GM18498 (cell line): ENCODE data around the gene SUSD4.
"Not testable (repeated sequence)": the region's sequence is repeated elsewhere in the genome, so short reads cannot be mapped to it uniquely, and the experiment has no call there.

Source experiments
- ATAC-seq: cut with Tn5 transposase; IDR thresholded peaks from one replicate; pipeline ENCODE4 v1.9.1; 2021; ENCODE audit warnings: mild to moderate bottlenecking, moderate library complexity; ENCODE audit not compliant: unreplicated experiment

The SUSD4 gene

GRCh38 chr1:223299553-223299952 lies 64.4 kb downstream of the SUSD4 start:
- no peak for ATAC-seq

GRCh38 chr1:223298701-223299100 lies 65.3 kb downstream of the SUSD4 start:
- no peak for ATAC-seq

- no peak for ATAC-seq
Measured at GRCh38 chr1:223297800-223298199, 66.2 kb downstream of the SUSD4 start.

GRCh38 chr1:223291796-223292195 lies 72.2 kb downstream of the SUSD4 start:
- no peak for ATAC-seq

- no peak for ATAC-seq
Measured at GRCh38 chr1:223290397-223290796, 73.6 kb downstream of the SUSD4 start.

- ATAC-seq, result no peak
Measured at GRCh38 chr1:223289621-223290020, 74.4 kb downstream of the SUSD4 start.

GRCh38 chr1:223288826-223289225 lies 75.2 kb downstream of the SUSD4 start:
- ATAC-seq, result no peak

- ATAC-seq, result no peak
Measured at GRCh38 chr1:223285452-223285851, 78.5 kb downstream of the SUSD4 start.

- ATAC-seq, result not testable (repeated sequence)
Measured at GRCh38 chr1:223283697-223284096, 80.3 kb downstream of the SUSD4 start.

- not testable (repeated sequence) for ATAC-seq
Measured at GRCh38 chr1:223278311-223278710, 85.7 kb downstream of the SUSD4 start.

- no peak for ATAC-seq
Measured at GRCh38 chr1:223276029-223276428, 87.9 kb downstream of the SUSD4 start.

GRCh38 chr1:223273511-223273910 lies 90.5 kb downstream of the SUSD4 start:
- no peak for ATAC-seq

- ATAC-seq, result no peak
Measured at GRCh38 chr1:223271085-223271781, 92.7 kb downstream of the SUSD4 start.

GRCh38 chr1:223270155-223270554 lies 93.8 kb downstream of the SUSD4 start:
- no peak for ATAC-seq

- no peak for ATAC-seq
Measured at GRCh38 chr1:223269006-223269405, 95.0 kb downstream of the SUSD4 start.

GRCh38 chr1:223266632-223267172 lies 97.3 kb downstream of the SUSD4 start:
- ATAC-seq, result no peak

- no peak for ATAC-seq
Measured at GRCh38 chr1:223264983-223265908, 98.7 kb downstream of the SUSD4 start.

- ATAC-seq, result no peak
Measured at GRCh38 chr1:223264529-223264928, 99.4 kb downstream of the SUSD4 start.

GRCh38 chr1:223261914-223262313 lies 102.1 kb downstream of the SUSD4 start:
- ATAC-seq, result no peak

- no peak for ATAC-seq
Measured at GRCh38 chr1:223260712-223261111, 103.3 kb downstream of the SUSD4 start.

GRCh38 chr1:223259462-223259861 lies 104.5 kb downstream of the SUSD4 start:
- no peak for ATAC-seq

GRCh38 chr1:223258751-223259198 lies 105.2 kb downstream of the SUSD4 start:
- ATAC-seq, result no peak
